Loucy (cell line): ENCODE data around the gene KCNJ5.

Source experiments
- H2AFZ ChIP-seq: fragments of 200-600 bp; sonication (generic); 2 replicates; pipeline ENCODE4 v1.6.0; 2016; ENCODE audit warnings: antibody characterized with exemption, mild to moderate bottlenecking, low read length, moderate library complexity
- H3F3A ChIP-seq: fragments of 200-600 bp; 2 replicates; pipeline ENCODE4 v1.6.0; 2016; ENCODE audit warnings: antibody characterized with exemption, low read depth, mild to moderate bottlenecking
- H3K27me3 ChIP-seq: fragments of 200-600 bp; sonication (generic); 2 replicates; pipeline ENCODE4 v1.6.1; 2014; ENCODE audit warnings: low read length, mild to moderate bottlenecking; ENCODE audit not compliant: insufficient read depth, poor library complexity, severe bottlenecking
- H3K36me3 ChIP-seq: fragments of 200-600 bp; sonication (generic); 2 replicates; pipeline ENCODE4 v1.6.1; 2016; ENCODE audit warnings: low read length; ENCODE audit not compliant: insufficient read depth
- H3K4me1 ChIP-seq: fragments of 200-600 bp; sonication (generic); 2 replicates; pipeline ENCODE4 v1.5.1; 2014; ENCODE audit warnings: low read length, mild to moderate bottlenecking; ENCODE audit not compliant: insufficient read depth, poor library complexity, severe bottlenecking
- H3K4me2 ChIP-seq: fragments of 200-600 bp; sonication (generic); 2 replicates; pipeline ENCODE4 v1.6.0; 2014; ENCODE audit warnings: antibody characterized with exemption, low read length, low read depth, mild to moderate bottlenecking; ENCODE audit not compliant: poor library complexity, severe bottlenecking
- H3K4me3 ChIP-seq: fragments of 200-600 bp; sonication (generic); 2 replicates; pipeline ENCODE4 v1.5.1; 2014; ENCODE audit warnings: low read length, mild to moderate bottlenecking, mixed read lengths; ENCODE audit not compliant: poor library complexity, severe bottlenecking
- H3K79me2 ChIP-seq: fragments of 200-600 bp; sonication (generic); 2 replicates; pipeline ENCODE4 v1.6.1; 2014; ENCODE audit warnings: low read length; ENCODE audit not compliant: insufficient read depth
- H3K9ac ChIP-seq: fragments of 200-600 bp; sonication (generic); 2 replicates; pipeline ENCODE4 v1.6.0; 2014; ENCODE audit warnings: mild to moderate bottlenecking, low read depth, low read length, moderate library complexity; ENCODE audit not compliant: poor library complexity, severe bottlenecking
- H3K9me2 ChIP-seq: fragments of 200-600 bp; sonication (generic); replicated peaks from 2 replicates; pipeline ENCODE4 v1.6.1; 2016; ENCODE audit warnings: low read depth, low read length, mixed read lengths
- H3K9me3 ChIP-seq: fragments of 200-600 bp; sonication (generic); 2 replicates; pipeline ENCODE4 v1.6.1; 2014; ENCODE audit warnings: mild to moderate bottlenecking, antibody characterized with exemption, low read length, low read depth; ENCODE audit not compliant: insufficient read depth
- H4K20me1 ChIP-seq: fragments of 200-600 bp; sonication (generic); 2 replicates; pipeline ENCODE4 v1.6.0; 2014; ENCODE audit warnings: antibody characterized with exemption, low read length, mild to moderate bottlenecking; ENCODE audit not compliant: insufficient read depth, poor library complexity, severe bottlenecking
- EZH2phosphoT487 ChIP-seq: fragments of 200-600 bp; IDR thresholded peaks from 2 replicates; pipeline ENCODE4 v1.6.1; 2018; ENCODE audit warnings: antibody characterized with exemption, mild to moderate bottlenecking, moderate library complexity, borderline replicate concordance
- TF ChIP-seq, protein P1 (sequence below): fragments of 200-600 bp; sonication (generic); conservative IDR thresholded peaks from 2 replicates; pipeline ENCODE4 v1.5.1; 2014; ENCODE audit warnings: mild to moderate bottlenecking, antibody characterized with exemption, low read length

The KCNJ5 gene

DNA sequence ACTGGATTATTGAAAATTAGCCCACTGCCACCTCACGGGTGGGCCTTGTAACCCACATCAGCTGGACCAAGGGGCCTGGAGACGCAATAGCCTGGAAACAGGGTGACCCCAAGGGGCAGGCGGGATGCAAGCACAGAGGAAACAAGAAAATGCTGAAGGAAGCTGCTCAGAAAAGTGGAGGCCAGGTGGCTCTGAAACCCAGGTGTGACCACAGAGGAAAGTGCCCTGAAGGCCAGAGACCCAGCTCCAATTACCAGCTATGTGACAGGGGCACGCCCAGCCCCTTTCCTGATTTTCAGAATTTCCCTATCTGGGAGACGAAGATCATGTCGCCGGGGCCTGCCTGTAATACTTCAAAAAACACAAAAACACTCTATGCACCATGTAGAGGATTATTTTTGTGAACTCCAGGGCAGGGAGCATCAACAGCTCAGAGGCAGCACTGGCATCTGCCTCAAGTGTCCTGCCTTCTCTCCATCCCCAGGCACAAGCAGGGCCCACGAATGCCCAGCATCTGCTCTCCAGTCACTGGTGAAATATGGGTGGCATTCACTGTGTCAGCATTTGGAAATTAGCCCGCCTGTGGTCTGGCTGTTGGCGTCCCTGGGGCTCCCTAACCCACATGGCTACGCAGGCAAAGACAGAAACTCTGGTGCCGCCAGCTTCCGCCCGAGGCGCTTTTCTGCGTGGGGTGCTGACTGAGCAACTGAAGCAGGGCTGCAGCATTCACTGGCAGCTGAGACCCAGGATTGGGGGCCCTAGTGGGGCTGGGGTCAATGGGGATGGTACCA is 30.4 kb upstream of the KCNJ5 start:
- H3K36me3 ChIP-seq, result no peaks in the 10 kb centered on the region
- TF ChIP-seq, protein P1, sequence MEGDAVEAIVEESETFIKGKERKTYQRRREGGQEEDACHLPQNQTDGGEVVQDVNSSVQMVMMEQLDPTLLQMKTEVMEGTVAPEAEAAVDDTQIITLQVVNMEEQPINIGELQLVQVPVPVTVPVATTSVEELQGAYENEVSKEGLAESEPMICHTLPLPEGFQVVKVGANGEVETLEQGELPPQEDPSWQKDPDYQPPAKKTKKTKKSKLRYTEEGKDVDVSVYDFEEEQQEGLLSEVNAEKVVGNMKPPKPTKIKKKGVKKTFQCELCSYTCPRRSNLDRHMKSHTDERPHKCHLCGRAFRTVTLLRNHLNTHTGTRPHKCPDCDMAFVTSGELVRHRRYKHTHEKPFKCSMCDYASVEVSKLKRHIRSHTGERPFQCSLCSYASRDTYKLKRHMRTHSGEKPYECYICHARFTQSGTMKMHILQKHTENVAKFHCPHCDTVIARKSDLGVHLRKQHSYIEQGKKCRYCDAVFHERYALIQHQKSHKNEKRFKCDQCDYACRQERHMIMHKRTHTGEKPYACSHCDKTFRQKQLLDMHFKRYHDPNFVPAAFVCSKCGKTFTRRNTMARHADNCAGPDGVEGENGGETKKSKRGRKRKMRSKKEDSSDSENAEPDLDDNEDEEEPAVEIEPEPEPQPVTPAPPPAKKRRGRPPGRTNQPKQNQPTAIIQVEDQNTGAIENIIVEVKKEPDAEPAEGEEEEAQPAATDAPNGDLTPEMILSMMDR, result no peak
- TF ChIP-seq EZH2phosphoT487, result no peak
- no peaks in the 10 kb centered on the region for H4K20me1 ChIP-seq
- H3K9me2 ChIP-seq, result no peaks in the 10 kb centered on the region
- H3K27me3 ChIP-seq, result no peaks in the 10 kb centered on the region
- H3K79me2 ChIP-seq, result no peaks in the 10 kb centered on the region
- H3K4me3 ChIP-seq, result no peak overlapping the region
- no peaks in the 10 kb centered on the region for H3K9me3 ChIP-seq
- H2AFZ ChIP-seq, result no peak overlapping the region
- no peak overlapping the region for H3K4me2 ChIP-seq
- no peaks in the 10 kb centered on the region for H3F3A ChIP-seq
- H3K9ac ChIP-seq, result no peak overlapping the region
- no peaks in the 10 kb centered on the region for H3K4me1 ChIP-seq

- no peaks in the 10 kb centered on the region for H3K4me1 ChIP-seq
- no peak overlapping the region for H2AFZ ChIP-seq
- no peaks in the 10 kb centered on the region for H3K9me3 ChIP-seq
- H3K9ac ChIP-seq, result no peak overlapping the region
- no peaks in the 10 kb centered on the region; the same call in 1 of the 2 replicates for H3F3A ChIP-seq
- no peaks in the 10 kb centered on the region for H4K20me1 ChIP-seq
- H3K4me2 ChIP-seq, result no peak overlapping the region
- H3K27me3 ChIP-seq, result no peaks in the 10 kb centered on the region
- no peak overlapping the region for H3K4me3 ChIP-seq
- no peaks in the 10 kb centered on the region for H3K36me3 ChIP-seq
- H3K79me2 ChIP-seq, result no peaks in the 10 kb centered on the region
- H3K9me2 ChIP-seq, result no peaks in the 10 kb centered on the region
- TF ChIP-seq, protein P1, result no peak
- no peak for TF ChIP-seq EZH2phosphoT487
These were observed 28.8 kb upstream of the KCNJ5 start for GRCh38 chr11:128862406-128862805.

DNA sequence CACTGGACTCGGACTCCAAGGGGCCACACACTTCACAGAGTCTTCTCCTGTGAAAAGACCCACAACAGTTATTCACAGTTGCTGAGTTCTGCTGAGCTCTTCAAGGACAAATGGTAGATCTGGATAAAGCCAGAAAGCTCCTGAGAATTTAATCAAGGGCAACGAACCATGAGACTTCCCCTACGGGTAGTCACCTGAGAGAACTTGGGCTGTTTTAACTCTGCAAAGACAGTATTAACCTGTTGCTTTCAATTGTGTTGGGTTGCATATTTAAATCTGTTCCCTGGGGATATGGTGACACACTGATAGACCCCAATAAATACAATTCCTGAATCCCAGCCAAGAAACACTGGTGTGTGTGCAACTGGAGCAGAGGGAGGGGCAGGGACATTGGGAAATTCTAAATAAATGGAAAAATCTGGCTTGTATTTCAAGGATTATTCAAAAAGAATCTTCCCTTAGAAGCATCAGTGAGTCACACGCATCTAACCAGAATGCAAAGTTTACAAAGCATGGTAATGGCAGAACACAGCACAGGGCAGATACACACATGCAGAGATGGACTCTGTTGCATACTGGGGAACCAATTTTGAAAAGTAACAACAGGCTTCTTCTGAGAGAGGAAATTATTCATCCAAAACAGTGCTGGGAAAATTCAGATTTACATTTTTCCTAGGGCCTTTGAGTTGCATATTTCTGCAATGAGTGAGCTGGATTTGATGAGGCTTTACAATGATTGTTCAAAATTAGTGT is 28.1 kb upstream of the KCNJ5 start:
- Histone ChIP-seq H4K20me1 (no peaks in the 10 kb centered on the region), H3K9me2 (no peaks in the 10 kb centered on the region), H3K79me2 (no peaks in the 10 kb centered on the region), H2AFZ (no peak overlapping the region), H3K27me3 (no peaks in the 10 kb centered on the region), H3K36me3 (no peaks in the 10 kb centered on the region), H3K4me2 (no peak overlapping the region), H3K4me1 (no peaks in the 10 kb centered on the region), H3F3A (no peaks in the 10 kb centered on the region; the same call in 1 of the 2 replicates), H3K9me3 (no peaks in the 10 kb centered on the region), H3K9ac (no peak overlapping the region), H3K4me3 (no peak overlapping the region)
- TF ChIP-seq, protein P1, result no peak
- TF ChIP-seq EZH2phosphoT487, result no peak
